GM18870 (cell line): ENCODE results near the gene DHRSX.
"Not testable (repeated sequence)": the region's sequence is repeated elsewhere in the genome, so short reads cannot be mapped to it uniquely, and the experiment has no call there.

ENCODE experiments used
- ATAC-seq: cut with Tn5 transposase; IDR thresholded peaks from one replicate; pipeline ENCODE4 v1.9.1; 2021; ENCODE audit warnings: moderate library complexity; ENCODE audit not compliant: unreplicated experiment

Gene DHRSX

GRCh38 chrX:2498781-2499302, 1.9 kb downstream of the DHRSX start:
- ATAC-seq: no peak

- no peak for ATAC-seq
Measured at GRCh38 chrX:2497961-2498780, 2.6 kb downstream of the DHRSX start.

GRCh38 chrX:2495595-2495994, 5.2 kb downstream of the DHRSX start:
- no peak for ATAC-seq

GRCh38 chrX:2492531-2493218, 8.1 kb downstream of the DHRSX start:
- no peak for ATAC-seq

- no peak for ATAC-seq
Measured at GRCh38 chrX:2490634-2491033, 10.1 kb downstream of the DHRSX start.

- no peak for ATAC-seq
Measured at GRCh38 chrX:2489446-2490445, 11.0 kb downstream of the DHRSX start.

- ATAC-seq: no peak
Measured at GRCh38 chrX:2488621-2489285, 12.0 kb downstream of the DHRSX start.

GRCh38 chrX:2487366-2487765, 13.4 kb downstream of the DHRSX start:
- ATAC-seq: no peak

- no peak for ATAC-seq
Measured at GRCh38 chrX:2486476-2487133, 14.2 kb downstream of the DHRSX start.

GRCh38 chrX:2485789-2486345, 14.9 kb downstream of the DHRSX start:
- ATAC-seq: no peak

GRCh38 chrX:2484721-2485648, 15.8 kb downstream of the DHRSX start:
- no peak for ATAC-seq

GRCh38 chrX:2484256-2484655, 16.5 kb downstream of the DHRSX start:
- ATAC-seq: no peak

- no peak for ATAC-seq
Measured at GRCh38 chrX:2483398-2484060, 17.2 kb downstream of the DHRSX start.

GRCh38 chrX:2481597-2481996, 19.2 kb downstream of the DHRSX start:
- not testable (repeated sequence) for ATAC-seq

- ATAC-seq: not testable (repeated sequence)
Measured at GRCh38 chrX:2479982-2480381, 20.8 kb downstream of the DHRSX start.

GRCh38 chrX:2479420-2479780, 21.4 kb downstream of the DHRSX start:
- ATAC-seq: no peak

- ATAC-seq: no peak
Measured at GRCh38 chrX:2478546-2479419, 22.0 kb downstream of the DHRSX start.
